GM19025 (cell line): Measurements from ENCODE around the gene RIMS1.
A peak's percentile ranks its signal among the peaks of the same experiment; 100 is the strongest.

Experiments used
- ATAC-seq: cut with Tn5 transposase; IDR thresholded peaks from one replicate; pipeline ENCODE4 v1.9.1; 2021; ENCODE audit warnings: mild to moderate bottlenecking, low read depth, moderate library complexity; ENCODE audit not compliant: unreplicated experiment

The RIMS1 gene

GRCh38 chr6:72389698-72390097, 503.3 kb downstream of the RIMS1 start:
- ATAC-seq, result no peak

GRCh38 chr6:72390548-72390947, 504.2 kb downstream of the RIMS1 start:
- ATAC-seq, result no peak

GRCh38 chr6:72401865-72402264, 515.5 kb downstream of the RIMS1 start:
- no peak for ATAC-seq

- no peak for ATAC-seq
Measured at GRCh38 chr6:72403413-72403812, 517.1 kb downstream of the RIMS1 start.

GRCh38 chr6:72406517-72406916, 520.2 kb downstream of the RIMS1 start:
- ATAC-seq, result no peak

GRCh38 chr6:72410769-72411168, 524.4 kb downstream of the RIMS1 start:
- ATAC-seq, result no peak

GRCh38 chr6:72411872-72412708, 525.7 kb downstream of the RIMS1 start:
- ATAC-seq, result peak; percentile 87

- ATAC-seq, result no peak
Measured at GRCh38 chr6:72412709-72413044, 526.3 kb downstream of the RIMS1 start.

GRCh38 chr6:72413884-72414283, 527.5 kb downstream of the RIMS1 start:
- no peak for ATAC-seq

- no peak for ATAC-seq
Measured at GRCh38 chr6:72414657-72415056, 528.3 kb downstream of the RIMS1 start.

- ATAC-seq, result no peak
Measured at GRCh38 chr6:72416744-72417465, 530.6 kb downstream of the RIMS1 start.

- ATAC-seq, result no peak
Measured at GRCh38 chr6:72417759-72418158, 531.4 kb downstream of the RIMS1 start.

- no peak for ATAC-seq
Measured at GRCh38 chr6:72418495-72418894, 532.1 kb downstream of the RIMS1 start.

- no peak for ATAC-seq
Measured at GRCh38 chr6:72419966-72420365, 533.6 kb downstream of the RIMS1 start.

- ATAC-seq, result no peak
Measured at GRCh38 chr6:72420409-72420808, 534.1 kb downstream of the RIMS1 start.

GRCh38 chr6:72421387-72421786, 535.0 kb downstream of the RIMS1 start:
- ATAC-seq, result no peak

- ATAC-seq, result no peak
Measured at GRCh38 chr6:72422171-72422570, 535.8 kb downstream of the RIMS1 start.

- no peak for ATAC-seq
Measured at GRCh38 chr6:72424476-72424875, 538.1 kb downstream of the RIMS1 start.

- ATAC-seq, result no peak
Measured at GRCh38 chr6:72425003-72425681, 538.8 kb downstream of the RIMS1 start.

GRCh38 chr6:72440611-72441010, 554.3 kb downstream of the RIMS1 start:
- no peak for ATAC-seq

GRCh38 chr6:72446430-72446829, 560.1 kb downstream of the RIMS1 start:
- ATAC-seq, result no peak
